Choroid plexus epithelial cell (primary cell): ENCODE results near the gene PPP1CC.

Source experiments
- DNase-seq: peaks from one replicate; pipeline ENCODE4 v3.0.0-alpha.2; 2010; ENCODE audit warnings: low read depth
- H3K4me3 ChIP-seq: 2 replicates; pipeline ENCODE4 v1.5.1; 2011; ENCODE audit warnings: low read depth, mild to moderate bottlenecking, control low read depth, low read length, moderate library complexity
- CTCF ChIP-seq: conservative IDR thresholded peaks from 2 replicates; pipeline ENCODE4 v1.5.1; 2011; ENCODE audit warnings: low read depth, mild to moderate bottlenecking, control low read depth, inconsistent platforms, low read length, moderate library complexity

The PPP1CC gene

GRCh38 chr12:110742718-110743570 lies at the start of gene PPP1CC:
Gene PPP1CC (minus strand): TSS chr12:110742891. CDS start chr12:110742707, 184 bp downstream.
- TF ChIP-seq CTCF, result no peak
- H3K4me3 ChIP-seq, result peak within 1 kb of the TSS; percentile 88
- peak; percentile 94 for DNase-seq

GRCh38 chr12:110791589-110791988 lies 48.9 kb upstream of the PPP1CC start:
- TF ChIP-seq CTCF, result no peak
- H3K4me3 ChIP-seq, result no peak overlapping the region
- DNase-seq, result no peak

- DNase-seq, result peak; percentile 58
- no peak for TF ChIP-seq CTCF
- no peak overlapping the region for H3K4me3 ChIP-seq
Measured at GRCh38 chr12:110790301-110790700, 47.6 kb upstream of the PPP1CC start.

- DNase-seq, result no peak
- no peak for TF ChIP-seq CTCF
- no peak overlapping the region for H3K4me3 ChIP-seq
Measured at GRCh38 chr12:110786012-110786411, 43.3 kb upstream of the PPP1CC start.

- no peak overlapping the region for H3K4me3 ChIP-seq
- DNase-seq, result no peak
- TF ChIP-seq CTCF, result no peak
Measured at GRCh38 chr12:110785240-110785639, 42.5 kb upstream of the PPP1CC start.

GRCh38 chr12:110782922-110783321 lies 40.2 kb upstream of the PPP1CC start:
- H3K4me3 ChIP-seq, result no peak overlapping the region
- TF ChIP-seq CTCF, result no peak
- DNase-seq, result no peak

GRCh38 chr12:110782094-110782493 lies 39.4 kb upstream of the PPP1CC start:
- no peak for TF ChIP-seq CTCF
- DNase-seq, result no peak
- no peak overlapping the region for H3K4me3 ChIP-seq
